ENCODE results near the gene FLNB. TPM values are rescaled to one million over a fixed set of nuclear protein-coding genes. Genes with fewer than 3 reads are reported as not detected.
"Not testable (repeated sequence)": the region's sequence is repeated elsewhere in the genome, so short reads cannot be mapped to it uniquely, and the experiment has no call there.

FLNB gene
- total RNA-seq, 1 experiment from 2014 or later, result 47.2 TPM

DNA sequence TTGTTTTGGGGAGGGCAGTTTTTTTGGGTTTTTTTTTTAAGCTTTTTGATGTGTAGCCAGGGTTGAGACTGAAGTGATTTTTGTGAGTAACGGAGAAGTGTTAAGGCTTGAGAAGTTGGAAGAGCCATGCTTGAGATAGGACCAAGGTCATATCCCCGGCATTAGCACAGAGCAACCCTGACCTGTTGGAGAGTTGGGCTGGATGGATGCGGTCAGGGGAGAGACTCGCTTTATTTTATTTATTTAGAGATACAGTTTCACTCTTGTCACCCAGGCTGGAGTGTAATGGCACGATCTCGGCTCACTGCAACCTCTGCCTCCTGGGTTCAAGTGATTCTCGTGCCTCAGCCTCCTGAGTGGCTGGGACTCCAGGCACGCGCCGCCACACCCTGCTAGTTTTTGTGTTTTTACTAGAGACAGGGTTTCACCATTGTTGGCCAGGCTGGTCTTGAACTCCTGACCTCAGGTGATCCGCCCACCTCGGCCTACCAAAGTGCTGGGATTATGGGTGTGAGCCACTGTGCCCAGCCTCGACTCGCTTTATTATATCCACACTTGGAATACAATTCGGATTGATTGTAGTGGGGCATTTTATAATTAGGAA, 43.5 kb downstream of the FLNB start:
- DNase-seq (ENCODE audit: low spot score), result peak; percentile 11

DNA sequence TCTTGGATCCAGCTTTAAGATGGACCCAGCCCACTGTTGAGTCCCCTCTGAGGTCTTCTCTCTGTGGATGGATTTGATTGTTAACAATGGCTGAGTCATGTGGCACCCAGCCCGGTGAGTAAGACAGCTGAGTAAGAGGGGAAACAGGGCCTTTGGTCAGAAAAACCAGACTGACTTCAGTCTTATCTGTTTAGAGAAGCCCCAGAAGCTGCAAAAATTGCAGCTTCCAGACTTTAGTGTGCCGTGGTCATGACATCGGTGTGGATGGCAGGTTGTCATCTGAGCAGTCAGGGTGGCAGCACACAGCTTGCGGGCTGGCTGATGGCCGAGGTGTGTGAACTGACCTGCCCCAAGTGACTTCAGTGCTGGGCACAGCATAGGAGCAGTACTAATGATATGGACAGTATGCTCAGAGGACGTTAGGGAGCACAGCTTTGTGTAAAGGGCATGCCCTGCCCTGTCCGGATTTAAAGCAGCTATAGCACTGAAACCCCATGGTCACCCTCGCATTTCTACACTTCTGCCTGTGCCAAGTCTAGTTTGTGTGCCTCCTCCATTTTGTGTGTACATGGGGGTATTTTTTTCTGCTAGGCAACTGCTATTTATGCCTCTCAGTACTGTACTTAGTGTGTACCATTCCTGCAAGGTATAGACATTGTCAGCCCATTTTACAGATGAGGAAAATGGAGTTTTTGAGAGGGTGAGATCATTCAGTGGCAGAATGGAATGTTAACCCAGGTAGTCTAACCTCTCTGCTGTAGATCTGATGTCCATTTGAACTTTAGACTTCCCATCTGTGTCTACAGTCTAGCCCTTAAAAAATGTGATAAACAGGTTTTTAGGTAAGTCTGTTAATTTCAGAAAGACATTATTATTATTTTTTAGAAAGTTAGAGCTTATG, 44.4 kb downstream of the FLNB start:
- DNase-seq (ENCODE audit: low spot score), result peak; percentile 86

DNA sequence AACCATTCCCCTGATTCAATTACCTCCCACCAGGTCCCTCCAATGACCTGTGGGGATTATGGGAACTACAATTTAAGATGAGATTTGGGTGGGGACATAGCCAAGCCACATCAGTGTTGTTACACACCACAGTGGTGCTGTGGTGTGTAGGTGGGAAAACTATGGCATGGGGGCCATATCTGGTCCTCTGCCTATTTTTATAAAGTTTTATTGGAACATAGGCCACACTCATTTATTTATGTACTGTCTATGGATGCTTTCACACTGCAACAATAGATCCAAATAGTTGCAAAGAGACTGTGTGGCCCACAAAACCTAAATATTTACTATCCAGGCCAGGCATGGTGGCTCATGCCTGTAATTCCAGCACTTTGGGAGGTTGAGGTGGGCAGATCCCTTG, 46.4 kb downstream of the FLNB start:
- no peak for DNase-seq (ENCODE audit: low spot score)

DNA sequence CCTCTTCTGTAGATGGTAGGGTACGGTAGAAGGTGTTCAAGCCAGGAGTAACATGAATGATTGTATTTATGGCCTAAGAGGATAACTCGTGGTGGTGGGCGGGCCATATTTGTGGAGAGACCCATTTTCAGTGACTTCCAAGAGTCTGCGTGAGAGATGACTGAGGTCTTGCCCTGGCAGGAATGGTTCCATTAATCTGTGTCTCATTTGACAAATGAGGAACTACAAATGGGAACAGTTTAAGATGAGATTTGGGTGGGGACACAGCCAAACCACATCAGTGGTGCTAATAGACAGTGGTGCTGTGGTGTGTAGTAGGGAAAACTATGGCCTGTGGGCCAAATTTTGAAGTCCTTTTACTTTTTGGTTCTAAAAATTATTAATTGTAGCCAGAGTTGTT, 47.1 kb downstream of the FLNB start:
- DNase-seq (ENCODE audit: low spot score), result no peak

DNA sequence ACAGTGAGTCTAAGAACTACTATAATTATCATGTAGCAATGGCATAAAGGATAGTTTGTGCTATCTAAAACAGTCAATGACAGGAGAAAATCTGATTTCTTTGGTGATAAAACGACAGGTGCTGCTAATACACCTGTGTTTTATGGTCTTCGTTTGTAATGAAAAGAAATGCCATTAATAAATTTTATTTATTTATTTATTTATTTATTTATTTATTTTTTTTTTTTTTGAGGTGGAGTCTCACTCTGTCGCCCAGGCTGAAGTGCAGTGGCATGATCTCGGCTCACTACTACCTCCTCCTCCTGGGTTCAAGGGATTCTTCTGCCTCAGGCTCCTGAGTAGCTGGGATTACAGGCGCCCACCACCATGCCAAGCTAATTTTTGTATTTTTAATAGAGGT, 47.7 kb downstream of the FLNB start:
- DNase-seq (ENCODE audit: low spot score), result not testable (repeated sequence)

DNA sequence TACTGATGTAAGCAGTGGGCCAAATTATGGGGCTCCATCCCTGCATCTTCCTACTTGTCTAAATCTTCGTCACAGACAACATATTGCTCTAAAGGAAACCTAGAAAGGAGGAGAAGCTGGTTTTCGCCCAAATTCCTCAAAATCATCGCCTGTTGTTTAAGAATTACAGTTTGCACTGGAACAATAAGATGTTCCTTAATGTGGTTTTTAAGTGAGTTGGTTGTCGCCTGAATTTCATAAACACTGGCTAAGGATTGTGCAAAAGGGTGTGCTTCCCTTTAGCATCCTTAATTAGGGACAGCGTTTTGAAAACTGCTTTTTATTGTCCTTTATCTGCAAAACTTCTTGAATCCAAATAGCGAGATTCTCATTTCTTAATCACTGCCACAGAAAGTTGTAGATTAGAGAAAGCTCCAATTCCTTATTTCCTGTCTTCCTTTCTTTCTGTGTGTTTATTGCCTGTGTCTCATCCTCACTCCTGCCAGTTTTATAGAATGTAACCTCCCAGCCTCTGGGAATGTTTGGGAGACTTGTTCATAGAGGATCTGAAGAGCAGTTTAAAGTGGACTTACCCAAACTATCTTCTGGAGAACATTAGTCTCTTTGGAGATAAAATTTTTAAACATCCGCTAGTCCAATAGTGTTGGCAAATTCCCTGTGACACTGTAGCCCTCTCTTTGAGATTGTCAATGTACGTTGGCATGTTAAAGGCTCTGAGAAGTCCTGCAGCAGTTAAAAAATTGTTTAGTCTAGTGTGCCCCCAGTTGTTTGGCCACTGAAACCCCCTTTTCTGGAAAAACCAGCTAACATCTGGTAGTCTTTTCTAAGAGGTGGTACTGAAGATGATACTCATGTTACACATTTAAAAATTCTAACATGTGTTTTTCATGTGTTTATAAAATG, 50.4 kb downstream of the FLNB start:
- peak; percentile 23 for DNase-seq (ENCODE audit: low spot score)

DNA sequence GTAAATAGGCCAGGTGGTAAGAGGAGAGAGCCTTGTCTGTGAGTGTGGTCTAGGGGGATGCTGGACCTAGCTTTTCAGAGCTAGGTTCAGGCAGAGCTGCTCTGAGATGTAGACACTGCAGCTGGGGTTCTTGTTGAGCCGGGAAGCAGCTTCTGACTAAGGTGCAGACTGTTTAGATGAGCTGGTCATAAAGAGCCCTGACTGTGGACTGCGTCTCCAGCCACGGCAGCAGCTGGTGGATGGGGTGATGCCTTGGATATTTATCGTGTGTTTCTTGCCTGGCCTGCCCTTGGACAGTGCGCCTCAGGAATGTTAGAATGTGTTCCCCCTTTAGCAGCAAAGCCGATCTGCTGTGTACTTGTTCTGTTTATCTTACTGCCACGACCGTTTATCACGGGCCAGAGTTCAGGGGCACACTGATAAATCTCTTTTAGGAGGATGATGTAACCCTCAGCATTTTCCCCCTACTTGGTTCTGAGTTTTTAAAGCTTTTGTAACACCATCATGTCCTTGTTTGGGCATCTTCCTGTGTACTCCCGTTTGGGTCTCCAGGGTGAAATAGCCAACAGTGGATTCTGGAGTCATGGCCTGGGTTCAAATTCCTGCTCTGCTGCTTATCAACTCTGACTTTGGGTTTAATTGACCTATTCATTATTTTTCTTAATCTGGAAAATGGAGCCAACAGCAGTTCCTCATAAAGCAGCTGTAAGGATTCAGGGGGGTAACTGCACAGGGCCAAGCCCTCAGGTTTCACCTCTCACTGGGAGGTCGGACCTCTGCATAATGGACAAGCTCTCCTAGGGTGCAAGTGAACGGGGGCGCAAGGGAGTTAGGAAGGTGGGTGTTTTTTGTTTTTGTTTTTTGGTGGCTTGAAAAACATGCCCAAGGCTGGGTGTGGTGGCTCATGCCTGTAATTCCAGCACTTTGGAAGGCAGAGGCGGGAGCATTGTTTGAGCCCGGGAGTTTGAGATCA, 51.4 kb downstream of the FLNB start:
- DNase-seq (ENCODE audit: low spot score), result peak; percentile 79

DNA sequence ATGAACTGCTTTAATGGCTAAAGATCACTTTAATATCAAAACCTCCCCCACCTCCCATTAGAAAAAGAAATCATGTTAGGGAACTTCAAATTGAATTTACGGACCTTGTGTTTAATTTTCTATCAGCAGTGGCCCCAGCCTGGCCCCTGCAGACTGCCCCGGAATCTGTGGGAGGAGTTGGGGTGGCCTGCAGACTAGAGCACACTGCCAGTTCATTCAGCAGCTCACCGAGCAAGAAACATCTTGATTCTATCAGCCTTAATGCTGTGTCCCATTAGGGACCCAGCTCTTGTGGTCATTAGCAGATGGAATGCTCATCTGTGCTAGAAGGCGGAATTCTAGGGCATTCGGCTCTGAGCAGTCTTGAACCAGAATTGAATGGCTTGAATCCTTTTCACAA, 54.2 kb downstream of the FLNB start:
- peak; percentile 19 for DNase-seq (ENCODE audit: low spot score)

DNA sequence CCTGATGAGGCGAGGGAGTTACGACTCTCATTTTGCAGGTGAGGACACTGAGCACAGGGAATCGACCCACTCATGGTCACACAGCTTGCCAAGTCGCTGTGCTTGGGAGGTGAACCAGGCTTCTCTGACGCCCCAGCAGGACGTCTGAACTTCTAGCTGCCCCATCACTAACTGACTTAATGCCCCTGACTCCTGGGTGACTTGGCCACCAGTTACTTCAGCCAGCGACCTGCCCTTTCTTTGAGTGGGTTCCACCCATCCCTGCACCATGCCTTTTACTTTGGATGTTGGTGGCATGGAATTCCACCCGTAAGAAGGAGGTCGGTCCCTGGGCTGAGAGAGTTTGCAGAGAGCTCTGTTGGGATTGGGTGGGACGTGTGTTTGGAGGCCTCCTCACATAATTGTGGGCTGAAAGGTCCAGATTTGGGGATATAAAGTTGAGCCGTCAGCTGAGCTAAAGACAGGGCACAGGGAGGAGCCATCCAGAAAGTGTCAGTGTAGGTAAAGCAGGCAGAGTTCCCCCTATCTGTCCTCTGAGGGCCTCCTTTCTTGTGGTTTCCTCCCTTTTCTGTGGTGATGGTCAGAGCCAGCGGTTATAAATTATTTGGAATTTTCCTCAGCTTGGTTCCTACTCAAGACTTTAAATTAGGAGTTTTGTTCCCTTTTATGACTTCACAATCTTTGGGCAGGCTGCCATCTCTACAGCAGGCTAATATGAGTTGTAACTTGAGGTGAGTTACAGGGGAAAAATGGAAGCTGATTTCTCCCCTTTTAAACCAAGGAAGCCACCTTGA, 55.0 kb downstream of the FLNB start:
- DNase-seq (ENCODE audit: low spot score), result peak; percentile 73

DNA sequence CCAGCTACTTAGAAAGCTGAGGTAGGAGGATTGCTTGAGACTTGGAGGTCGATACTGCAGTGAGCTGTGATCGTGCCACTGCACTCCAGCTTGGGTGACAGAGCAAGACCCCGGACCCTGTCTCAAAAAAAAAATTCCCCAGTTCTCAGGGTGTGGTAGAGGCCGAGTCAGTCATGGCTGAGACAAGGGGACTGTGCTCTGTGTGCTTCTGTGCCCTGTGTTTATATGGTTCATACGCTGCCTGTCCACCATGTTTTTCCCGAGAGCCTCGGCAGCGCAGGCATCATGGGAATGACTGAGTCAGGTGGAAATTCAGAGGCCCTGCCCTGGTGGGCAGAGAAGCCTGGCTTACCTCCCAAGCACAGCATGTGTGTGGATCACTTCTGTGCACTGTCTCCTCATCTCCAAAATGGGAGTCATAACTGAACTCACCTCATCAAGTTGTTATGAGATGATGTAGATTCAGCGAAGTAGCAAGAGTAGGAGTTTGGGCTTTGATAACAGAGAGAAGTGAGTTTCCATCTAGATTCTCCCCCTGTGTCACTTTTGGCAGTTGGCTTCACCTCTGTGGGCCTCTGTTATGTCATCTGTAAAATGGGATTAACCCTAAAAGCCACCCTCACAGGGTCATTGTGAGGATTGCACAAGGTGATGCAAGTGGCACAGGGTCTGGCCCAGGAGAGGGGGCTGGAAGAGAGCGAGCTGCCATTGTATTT, 56.9 kb downstream of the FLNB start:
- DNase-seq (ENCODE audit: low spot score), result no peak

DNA sequence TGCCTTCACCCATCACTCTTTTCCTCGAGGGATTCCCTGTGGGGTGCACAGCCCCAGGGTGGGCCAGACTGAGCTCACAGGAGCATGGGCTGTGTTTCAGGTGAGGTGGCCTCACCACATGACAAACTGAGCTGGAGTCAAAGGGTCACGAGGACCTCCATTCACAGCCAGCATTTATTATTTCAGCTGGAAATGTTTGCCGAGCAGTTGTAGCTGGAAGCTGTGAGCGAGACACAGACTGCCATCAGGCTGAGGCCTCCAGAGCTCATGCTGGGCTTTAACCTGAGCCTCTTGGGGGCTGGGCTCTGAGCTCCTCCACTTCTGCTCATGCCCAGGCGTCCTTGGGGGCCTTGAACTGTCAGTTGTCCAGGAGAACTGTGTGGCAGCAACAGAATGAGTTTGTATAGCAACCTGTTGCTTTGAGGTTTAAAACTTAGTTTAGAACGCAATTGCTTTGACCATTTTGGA, 57.5 kb downstream of the FLNB start:
- DNase-seq (ENCODE audit: low spot score), result no peak

DNA sequence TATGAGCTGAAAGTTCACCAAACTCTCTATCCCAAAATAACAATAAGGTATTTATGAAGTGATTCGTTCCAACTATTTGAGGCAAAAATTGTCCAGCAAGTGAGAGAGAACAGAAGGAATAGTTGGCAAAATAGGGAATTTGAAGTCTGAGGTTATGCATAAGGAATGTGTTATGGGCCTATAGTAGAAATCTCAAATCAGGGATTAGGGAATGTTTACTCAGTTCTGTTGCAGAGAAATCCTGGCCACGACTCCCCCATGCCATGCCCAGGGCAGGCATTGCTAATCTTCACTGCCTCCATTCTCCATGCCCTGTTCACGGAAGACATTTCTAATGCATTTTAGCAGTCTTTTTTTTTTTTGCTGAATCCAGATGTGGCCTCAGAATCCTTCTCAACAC, 58.6 kb downstream of the FLNB start:
- DNase-seq (ENCODE audit: low spot score), result peak; percentile 33

DNA sequence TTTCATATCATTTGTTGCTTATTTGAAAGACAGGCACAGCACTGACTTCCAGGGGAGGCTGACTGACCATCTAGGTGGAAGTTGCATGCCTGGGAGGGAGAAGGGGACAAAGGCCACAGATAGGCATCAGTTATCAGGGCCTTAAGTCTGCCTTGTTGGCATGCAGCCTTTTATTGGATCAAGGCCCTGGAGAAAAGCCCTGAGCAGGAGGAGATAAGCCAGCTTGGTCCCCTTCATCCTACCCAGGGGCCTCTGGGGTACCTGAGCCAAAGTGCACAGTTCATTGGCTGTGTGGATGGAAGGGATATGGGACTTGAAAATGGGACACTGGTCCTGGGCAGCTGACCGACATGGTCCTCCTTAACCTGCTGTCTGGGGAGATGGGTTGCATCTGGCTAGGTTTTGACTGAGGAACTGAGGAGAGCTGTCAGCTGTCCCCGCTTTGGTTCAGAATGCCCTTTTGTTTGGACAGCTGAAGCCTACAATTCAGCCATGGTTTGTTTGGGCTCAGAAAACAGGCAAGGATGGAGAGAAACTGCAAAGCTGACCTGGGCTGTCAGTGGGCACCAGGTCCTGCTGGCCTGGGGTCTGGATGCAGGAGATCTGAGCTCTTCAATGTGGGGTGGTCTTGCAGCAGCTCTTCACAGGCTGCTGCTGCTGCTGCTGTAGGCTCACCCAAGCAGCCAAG, 60.0 kb downstream of the FLNB start:
- no peak for DNase-seq (ENCODE audit: low spot score)

DNA sequence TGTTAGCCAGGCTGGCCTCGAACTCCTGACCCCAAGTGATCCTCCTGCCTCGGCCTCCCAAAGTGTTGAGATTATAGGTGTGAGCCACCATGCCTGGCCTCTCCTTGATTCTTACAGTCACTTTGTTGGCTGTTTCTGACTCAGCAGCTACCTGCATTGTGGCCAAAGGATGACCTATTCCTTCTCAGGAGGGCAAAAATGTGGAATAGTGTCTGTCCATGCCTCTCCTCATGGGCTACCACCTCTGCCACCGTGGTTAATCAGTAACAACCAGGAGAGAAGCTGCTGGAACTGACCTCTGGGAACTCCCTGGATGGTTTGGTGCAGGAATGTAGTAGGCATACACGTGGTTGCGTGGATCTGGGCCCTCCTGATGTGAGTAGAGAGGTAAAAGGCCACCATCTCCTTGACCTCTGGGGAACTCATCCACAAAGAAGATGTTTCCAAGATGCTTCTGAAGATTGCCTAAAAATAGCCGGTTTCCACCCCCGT, 63.3 kb downstream of the FLNB start:
- peak; percentile 39 for DNase-seq (ENCODE audit: low spot score)

DNA sequence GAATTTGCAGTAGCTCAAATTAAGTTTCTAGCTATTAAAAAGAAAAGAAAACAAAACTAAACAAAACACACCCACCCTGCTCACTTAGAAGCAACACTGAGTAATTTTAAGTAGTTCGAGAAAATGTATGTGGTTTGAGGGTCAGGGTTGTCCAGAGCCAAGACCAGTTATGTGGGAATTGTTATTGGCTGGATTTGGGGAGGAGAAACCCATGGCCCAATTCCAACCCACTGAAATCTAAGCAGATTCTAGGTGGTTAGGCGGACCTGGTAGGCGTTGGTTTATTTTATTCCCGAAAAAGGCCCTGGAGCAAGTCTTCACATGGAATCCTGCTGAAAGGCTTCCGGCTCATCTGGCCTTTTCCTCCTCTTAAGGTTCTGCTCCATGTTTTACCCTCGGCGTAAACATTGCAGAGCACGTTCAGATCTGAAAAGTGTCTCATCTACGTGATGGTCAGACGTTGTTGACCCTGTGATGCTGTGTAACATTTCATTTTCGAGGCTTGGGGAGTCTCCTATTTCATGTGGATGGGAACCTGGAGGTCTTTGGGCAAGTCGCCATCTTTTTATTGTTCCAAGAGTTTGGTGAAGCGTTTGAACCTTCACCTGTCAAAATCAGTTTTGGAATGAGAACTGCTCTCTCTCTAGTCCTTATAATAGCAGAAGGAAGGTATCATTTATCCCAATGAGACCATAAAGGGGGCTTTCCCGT, 64.0 kb downstream of the FLNB start:
- DNase-seq (ENCODE audit: low spot score), result peak; percentile 93

DNA sequence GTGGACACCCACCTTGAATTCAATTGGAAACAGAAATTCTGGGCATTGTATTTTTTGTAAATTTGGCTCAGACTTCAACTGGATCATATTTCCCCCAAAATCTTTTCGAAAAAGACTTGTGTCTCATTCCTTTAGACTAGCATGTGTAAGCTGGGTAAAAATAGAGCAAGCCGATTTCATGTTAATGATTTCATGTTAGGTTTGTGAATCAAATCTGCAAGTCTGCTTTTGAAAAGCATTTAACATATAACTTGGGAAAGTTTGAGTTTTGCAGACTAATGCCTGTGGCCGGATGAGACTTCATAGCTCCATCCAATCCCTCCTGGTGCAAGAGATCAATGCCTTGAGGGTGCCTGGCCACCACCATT, 64.5 kb downstream of the FLNB start:
- no peak for DNase-seq (ENCODE audit: low spot score)

DNA sequence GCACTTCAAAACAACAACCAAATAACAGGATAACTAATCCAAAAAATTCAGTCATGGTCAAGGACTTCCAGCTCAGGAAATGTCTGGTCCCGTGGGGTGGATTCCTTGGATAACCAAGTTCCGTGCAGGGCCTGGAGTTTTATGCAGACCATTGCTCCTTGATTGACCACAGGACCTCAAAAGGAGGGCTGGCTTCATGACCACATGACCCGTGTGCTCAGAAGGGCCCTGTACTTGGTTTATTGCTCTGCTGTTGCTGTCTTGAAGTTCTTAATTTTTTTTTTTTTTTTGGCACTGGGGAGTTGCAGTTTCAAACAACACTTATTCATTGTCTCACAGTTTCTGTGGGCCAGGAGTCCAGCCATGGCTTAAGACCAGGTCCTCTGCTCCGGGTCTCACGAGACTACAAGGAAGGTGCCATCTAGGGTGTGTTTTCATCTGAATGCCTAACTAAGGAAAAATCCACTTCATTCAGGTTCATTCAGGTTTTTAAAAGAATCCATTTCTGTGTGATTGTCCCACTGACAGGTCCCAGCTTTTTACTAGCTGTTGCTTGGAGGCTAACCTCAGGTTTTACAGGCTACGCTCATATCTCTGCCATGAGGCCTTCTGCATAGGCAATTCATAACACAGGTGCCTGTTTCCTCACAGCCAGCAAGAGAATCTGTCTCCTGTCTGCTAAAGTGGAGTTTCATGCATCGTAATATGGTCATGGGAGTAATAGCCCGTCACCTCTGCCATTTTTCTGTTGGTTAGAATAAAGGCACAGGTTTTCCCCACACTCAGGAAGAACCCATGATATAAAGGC, 65.3 kb downstream of the FLNB start:
- no peak for DNase-seq (ENCODE audit: low spot score)
